ENCODE data around the gene PROZ. TPM values are rescaled to one million over a fixed set of nuclear protein-coding genes. Genes with fewer than 3 reads are reported as not detected.

The PROZ gene
- total RNA-seq, 1 experiment from 2014 or later = not detected

GRCh38 chr13:113179374-113180230 lies 21.2 kb downstream of the PROZ start:
- H3T11ph ChIP-seq (ENCODE audit: low read length) = no peak overlapping the region
- H3K4me1 Mint-ChIP-seq = peaks cover 18 to 28% of the 10 kb centered on the region in 2 experiments
- no peak overlapping the region for H3K14ac ChIP-seq (ENCODE audit: insufficient read depth, low read length)
- no peaks in the 10 kb centered on the region for H3K9me3 Mint-ChIP-seq
- H3K27ac ChIP-seq (ENCODE audit: insufficient read length, low read depth, low read length) = no peak overlapping the region
- no peaks in the 10 kb centered on the region for H4K20me1 ChIP-seq (ENCODE audit: control insufficient read depth, insufficient read depth, insufficient read length)
- H2BK15ac ChIP-seq (ENCODE audit: low read depth, low read length) = no peak overlapping the region
- H3K23ac ChIP-seq (ENCODE audit: insufficient read length, low read depth, low read length) = no peak overlapping the region
- no peaks in the 10 kb centered on the region for H3K4me1 ChIP-seq (ENCODE audit: insufficient read depth, low read length)
- H3K79me1 ChIP-seq (ENCODE audit: insufficient read depth, low read depth, low read length, poor library complexity, severe bottlenecking) = peaks cover under 1% of the 10 kb centered on the region
- H3K23me2 ChIP-seq (ENCODE audit: insufficient read length, low read depth, low read length, poor library complexity, severe bottlenecking) = no peaks in the 10 kb centered on the region
- H4K91ac ChIP-seq (ENCODE audit: insufficient read length, low read depth, low read length) = no peak overlapping the region
- no peaks in the 10 kb centered on the region for H3K9me3 ChIP-seq (ENCODE audit: control insufficient read depth, low read depth, low read length)
- no peak overlapping the region for H2BK12ac ChIP-seq (ENCODE audit: insufficient read length, low read depth, low read length)
- no peak overlapping the region for H2AK5ac ChIP-seq (ENCODE audit: insufficient read length, low read length)
- H3K4ac ChIP-seq (ENCODE audit: low read depth, low read length) = no peak overlapping the region
- H3K27me3 ChIP-seq (ENCODE audit: insufficient read depth, low read length) = no peaks in the 10 kb centered on the region
- no peak overlapping the region for H3K9ac ChIP-seq (ENCODE audit: extremely low read depth, insufficient read length, low read length)
- H2BK5ac ChIP-seq (ENCODE audit: insufficient read length, low read length) = no peak overlapping the region
- H3K4me3 Mint-ChIP-seq = peak overlapping the region in 1 of 2 experiments; percentile 58; a peak in 2 of 5 replicates
- WGBS (ENCODE audit: extremely low coverage, insufficient read length, low lambda C conversion rate) = no CpG with 5 or more reads among the region's 28 CpGs
- no peak overlapping the region for H3K4me2 ChIP-seq (ENCODE audit: insufficient read depth, insufficient read length, low read length)
- no peaks in the 10 kb centered on the region for H3K79me2 ChIP-seq (ENCODE audit: insufficient read depth, low read length)
- TF ChIP-seq, protein P1, sequence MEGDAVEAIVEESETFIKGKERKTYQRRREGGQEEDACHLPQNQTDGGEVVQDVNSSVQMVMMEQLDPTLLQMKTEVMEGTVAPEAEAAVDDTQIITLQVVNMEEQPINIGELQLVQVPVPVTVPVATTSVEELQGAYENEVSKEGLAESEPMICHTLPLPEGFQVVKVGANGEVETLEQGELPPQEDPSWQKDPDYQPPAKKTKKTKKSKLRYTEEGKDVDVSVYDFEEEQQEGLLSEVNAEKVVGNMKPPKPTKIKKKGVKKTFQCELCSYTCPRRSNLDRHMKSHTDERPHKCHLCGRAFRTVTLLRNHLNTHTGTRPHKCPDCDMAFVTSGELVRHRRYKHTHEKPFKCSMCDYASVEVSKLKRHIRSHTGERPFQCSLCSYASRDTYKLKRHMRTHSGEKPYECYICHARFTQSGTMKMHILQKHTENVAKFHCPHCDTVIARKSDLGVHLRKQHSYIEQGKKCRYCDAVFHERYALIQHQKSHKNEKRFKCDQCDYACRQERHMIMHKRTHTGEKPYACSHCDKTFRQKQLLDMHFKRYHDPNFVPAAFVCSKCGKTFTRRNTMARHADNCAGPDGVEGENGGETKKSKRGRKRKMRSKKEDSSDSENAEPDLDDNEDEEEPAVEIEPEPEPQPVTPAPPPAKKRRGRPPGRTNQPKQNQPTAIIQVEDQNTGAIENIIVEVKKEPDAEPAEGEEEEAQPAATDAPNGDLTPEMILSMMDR (conservative IDR thresholded peaks at IDR 0.05) = no peak
- H3K56ac ChIP-seq (ENCODE audit: insufficient read length, low read depth, low read length) = no peak overlapping the region
- no peak overlapping the region for H3K18ac ChIP-seq (ENCODE audit: insufficient read length, low read depth, low read length)
- H2BK120ac ChIP-seq (ENCODE audit: low read depth, low read length, poor library complexity, severe bottlenecking) = no peak overlapping the region
- DNase-seq = no peak
- no peak overlapping the region for H4K5ac ChIP-seq (ENCODE audit: insufficient read length, low read depth, low read length)
- H3K27ac Mint-ChIP-seq = peak overlapping the region; percentile 92 to 98 (median 92)
- H3K36me3 Mint-ChIP-seq (ENCODE audit: insufficient read depth in 1 of 3, low read depth in 3 of 3) = peaks cover 37 to 85% (median 85%) of the 10 kb centered on the region in 3 experiments
- no peak overlapping the region for H4K8ac ChIP-seq (replicated peaks; ENCODE audit: insufficient read length, low read depth, low read length)
- no peak overlapping the region for H2AFZ ChIP-seq (ENCODE audit: low read length)
- no peaks in the 10 kb centered on the region; the same call in 1 of the 2 replicates for H3K27me3 Mint-ChIP-seq (ENCODE audit: low read depth)
- no peak overlapping the region for H2BK20ac ChIP-seq (ENCODE audit: low read depth, low read length, poor library complexity, severe bottlenecking)

All from H9 (cell line).